CMK (cell line): ENCODE measurements around the gene CSRNP3.

ENCODE experiments used
- DNase-seq: peaks from one replicate; pipeline ENCODE4 v3.0.0-alpha.2; 2010; ENCODE audit warnings: low read depth

The CSRNP3 gene

GRCh38 chr2:165686800-165687199, 217.3 kb downstream of the CSRNP3 start:
- no peak for DNase-seq

GRCh38 chr2:165687426-165688002, 218.0 kb downstream of the CSRNP3 start:
- DNase-seq: no peak

- no peak for DNase-seq
These were observed 222.1 kb downstream of the CSRNP3 start for GRCh38 chr2:165691615-165692014.

- no peak for DNase-seq
These were observed 223.4 kb downstream of the CSRNP3 start for GRCh38 chr2:165692906-165693305.

GRCh38 chr2:165693838-165694237, 224.3 kb downstream of the CSRNP3 start:
- DNase-seq: no peak

GRCh38 chr2:165697748-165698443, 228.4 kb downstream of the CSRNP3 start:
- DNase-seq: no peak

- no peak for DNase-seq
These were observed 229.0 kb downstream of the CSRNP3 start for GRCh38 chr2:165698444-165698884.

GRCh38 chr2:165699946-165700345, 230.4 kb downstream of the CSRNP3 start:
- no peak for DNase-seq

- no peak for DNase-seq
These were observed 231.0 kb downstream of the CSRNP3 start for GRCh38 chr2:165700531-165700930.

GRCh38 chr2:165701147-165701546, 231.6 kb downstream of the CSRNP3 start:
- no peak for DNase-seq

GRCh38 chr2:165706960-165707487, 237.5 kb downstream of the CSRNP3 start:
- DNase-seq: no peak

- DNase-seq: no peak
These were observed 246.6 kb downstream of the CSRNP3 start for GRCh38 chr2:165716091-165716490.

GRCh38 chr2:165718610-165719210, 249.2 kb downstream of the CSRNP3 start:
- DNase-seq: no peak

GRCh38 chr2:165720511-165720910, 251.0 kb downstream of the CSRNP3 start:
- DNase-seq: no peak

GRCh38 chr2:165725421-165725820, 255.9 kb downstream of the CSRNP3 start:
- no peak for DNase-seq
